ENCODE data around the gene VEGFA.
A peak's percentile ranks its signal among the peaks of the same experiment; 100 is the strongest.

The VEGFA gene

DNA sequence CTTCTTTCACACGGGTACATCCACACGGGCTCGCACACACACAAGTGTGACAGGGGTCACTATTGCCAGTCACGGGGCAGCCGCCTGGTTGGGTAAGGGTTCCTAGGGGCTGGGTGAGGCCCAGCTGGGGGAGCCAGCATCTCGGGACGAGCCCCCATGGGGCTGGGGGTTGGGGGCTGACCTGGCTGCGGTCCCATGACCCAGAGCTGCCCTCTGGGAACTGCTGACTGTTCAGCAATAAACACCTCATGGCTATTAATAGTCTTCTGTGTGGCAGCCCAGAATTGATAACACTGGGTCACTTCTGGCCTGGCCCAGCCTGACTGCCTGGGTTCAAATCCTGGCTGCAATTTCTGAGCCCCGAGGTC lies 23.8 kb downstream of the VEGFA start:
- Histone ChIP-seq H2AFZ (ENCODE audit: low read depth, low read length) (no peak overlapping the region), H3K27me3 (ENCODE audit: low read depth, low read length) (no peaks in the 10 kb centered on the region), H3K4me2 (ENCODE audit: low read length) (no peak overlapping the region), H3K79me2 (ENCODE audit: low read length) (no peaks in the 10 kb centered on the region), H3K36me3 (replicated peaks; ENCODE audit: low read depth, low read length) (no peaks in the 10 kb centered on the region), H3K4me3 (ENCODE audit: low read length) (no peak overlapping the region), H3K4me1 (ENCODE audit: low read length) (peaks cover 6% of the 10 kb centered on the region), H3K27ac (ENCODE audit: low read length) (no peak overlapping the region), H4K20me1 (ENCODE audit: insufficient read depth, low read length) (no peaks in the 10 kb centered on the region), H3K9me3 (ENCODE audit: insufficient read depth, low read length) (no peaks in the 10 kb centered on the region), H3K9ac (ENCODE audit: low read length) (no peak overlapping the region)
- no peak for TF ChIP-seq EZH2phosphoT487 (IDR thresholded peaks at IDR 0.05; ENCODE audit: low read depth)
- TF ChIP-seq, protein P1, sequence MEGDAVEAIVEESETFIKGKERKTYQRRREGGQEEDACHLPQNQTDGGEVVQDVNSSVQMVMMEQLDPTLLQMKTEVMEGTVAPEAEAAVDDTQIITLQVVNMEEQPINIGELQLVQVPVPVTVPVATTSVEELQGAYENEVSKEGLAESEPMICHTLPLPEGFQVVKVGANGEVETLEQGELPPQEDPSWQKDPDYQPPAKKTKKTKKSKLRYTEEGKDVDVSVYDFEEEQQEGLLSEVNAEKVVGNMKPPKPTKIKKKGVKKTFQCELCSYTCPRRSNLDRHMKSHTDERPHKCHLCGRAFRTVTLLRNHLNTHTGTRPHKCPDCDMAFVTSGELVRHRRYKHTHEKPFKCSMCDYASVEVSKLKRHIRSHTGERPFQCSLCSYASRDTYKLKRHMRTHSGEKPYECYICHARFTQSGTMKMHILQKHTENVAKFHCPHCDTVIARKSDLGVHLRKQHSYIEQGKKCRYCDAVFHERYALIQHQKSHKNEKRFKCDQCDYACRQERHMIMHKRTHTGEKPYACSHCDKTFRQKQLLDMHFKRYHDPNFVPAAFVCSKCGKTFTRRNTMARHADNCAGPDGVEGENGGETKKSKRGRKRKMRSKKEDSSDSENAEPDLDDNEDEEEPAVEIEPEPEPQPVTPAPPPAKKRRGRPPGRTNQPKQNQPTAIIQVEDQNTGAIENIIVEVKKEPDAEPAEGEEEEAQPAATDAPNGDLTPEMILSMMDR (IDR thresholded peaks at IDR 0.05; ENCODE audit: low read depth, low read length) = no peak

DNA sequence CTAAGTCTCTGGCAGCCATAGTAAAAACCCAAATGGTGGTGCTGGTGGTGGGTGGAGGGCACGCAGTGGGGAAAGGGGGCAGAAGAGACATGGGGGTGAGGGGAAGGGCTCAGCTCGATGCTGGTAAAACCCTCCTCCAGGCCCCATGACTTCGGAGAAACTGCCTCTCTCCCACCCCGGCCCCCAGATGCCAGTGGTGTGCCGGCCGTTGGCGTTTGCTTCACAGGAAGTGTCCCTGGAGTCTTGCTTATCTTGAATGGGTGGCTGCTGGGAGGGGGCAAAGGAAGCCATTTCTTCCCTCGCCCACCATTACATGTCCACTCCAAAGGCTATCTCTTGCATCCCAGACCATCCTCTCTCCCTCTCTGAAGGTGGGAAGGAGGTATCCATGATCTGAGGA lies 25.4 kb downstream of the VEGFA start:
- H3K9me3 ChIP-seq (ENCODE audit: insufficient read depth, low read length) = no peaks in the 10 kb centered on the region
- H3K4me3 ChIP-seq (ENCODE audit: low read length) = no peak overlapping the region
- H3K9ac ChIP-seq (ENCODE audit: low read length) = no peak overlapping the region
- TF ChIP-seq EZH2phosphoT487 (IDR thresholded peaks at IDR 0.05; ENCODE audit: low read depth) = no peak
- TF ChIP-seq, protein P1 (IDR thresholded peaks at IDR 0.05; ENCODE audit: low read depth, low read length) = no peak
- no peaks in the 10 kb centered on the region for H3K79me2 ChIP-seq (ENCODE audit: low read length)
- no peaks in the 10 kb centered on the region for H3K36me3 ChIP-seq (replicated peaks; ENCODE audit: low read depth, low read length)
- H3K4me2 ChIP-seq (ENCODE audit: low read length) = no peak overlapping the region
- H3K4me1 ChIP-seq (ENCODE audit: low read length) = peaks cover 16% of the 10 kb centered on the region
- no peak overlapping the region for H3K27ac ChIP-seq (ENCODE audit: low read length)
- no peaks in the 10 kb centered on the region for H3K27me3 ChIP-seq (ENCODE audit: low read depth, low read length)
- H4K20me1 ChIP-seq (ENCODE audit: insufficient read depth, low read length) = no peaks in the 10 kb centered on the region
- no peak overlapping the region for H2AFZ ChIP-seq (ENCODE audit: low read depth, low read length)

DNA sequence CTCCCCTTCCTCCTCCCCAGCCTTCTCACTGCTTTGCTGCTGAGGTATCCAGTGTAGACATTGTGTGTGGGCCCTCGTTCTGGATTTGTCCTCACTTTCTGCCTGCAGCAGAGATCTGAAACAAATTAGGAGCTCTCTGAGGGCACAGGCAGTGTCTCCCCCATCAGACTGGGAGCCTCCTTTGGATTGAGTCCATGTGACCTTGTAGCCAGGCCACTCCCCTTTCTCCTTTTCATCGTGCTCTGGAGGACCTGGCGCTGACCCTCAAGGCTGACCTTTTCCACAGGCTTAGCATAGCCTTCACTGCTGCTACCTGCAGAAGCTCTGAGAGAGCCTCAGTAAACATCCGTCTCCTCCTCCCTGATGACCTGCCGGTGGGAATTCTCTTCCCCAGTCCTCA lies 26.2 kb downstream of the VEGFA start:
- Histone ChIP-seq H3K4me2 (ENCODE audit: low read length) (no peak overlapping the region), H2AFZ (ENCODE audit: low read depth, low read length) (no peak overlapping the region), H3K9me3 (ENCODE audit: insufficient read depth, low read length) (no peaks in the 10 kb centered on the region), H3K9ac (ENCODE audit: low read length) (no peak overlapping the region), H3K4me3 (ENCODE audit: low read length) (no peak overlapping the region), H4K20me1 (ENCODE audit: insufficient read depth, low read length) (no peaks in the 10 kb centered on the region), H3K4me1 (ENCODE audit: low read length) (peaks cover 16% of the 10 kb centered on the region), H3K79me2 (ENCODE audit: low read length) (no peaks in the 10 kb centered on the region), H3K27ac (ENCODE audit: low read length) (no peak overlapping the region), H3K36me3 (replicated peaks; ENCODE audit: low read depth, low read length) (no peaks in the 10 kb centered on the region), H3K27me3 (ENCODE audit: low read depth, low read length) (no peaks in the 10 kb centered on the region)
- TF ChIP-seq, protein P1 (IDR thresholded peaks at IDR 0.05; ENCODE audit: low read depth, low read length) = no peak
- TF ChIP-seq EZH2phosphoT487 (IDR thresholded peaks at IDR 0.05; ENCODE audit: low read depth) = no peak

DNA sequence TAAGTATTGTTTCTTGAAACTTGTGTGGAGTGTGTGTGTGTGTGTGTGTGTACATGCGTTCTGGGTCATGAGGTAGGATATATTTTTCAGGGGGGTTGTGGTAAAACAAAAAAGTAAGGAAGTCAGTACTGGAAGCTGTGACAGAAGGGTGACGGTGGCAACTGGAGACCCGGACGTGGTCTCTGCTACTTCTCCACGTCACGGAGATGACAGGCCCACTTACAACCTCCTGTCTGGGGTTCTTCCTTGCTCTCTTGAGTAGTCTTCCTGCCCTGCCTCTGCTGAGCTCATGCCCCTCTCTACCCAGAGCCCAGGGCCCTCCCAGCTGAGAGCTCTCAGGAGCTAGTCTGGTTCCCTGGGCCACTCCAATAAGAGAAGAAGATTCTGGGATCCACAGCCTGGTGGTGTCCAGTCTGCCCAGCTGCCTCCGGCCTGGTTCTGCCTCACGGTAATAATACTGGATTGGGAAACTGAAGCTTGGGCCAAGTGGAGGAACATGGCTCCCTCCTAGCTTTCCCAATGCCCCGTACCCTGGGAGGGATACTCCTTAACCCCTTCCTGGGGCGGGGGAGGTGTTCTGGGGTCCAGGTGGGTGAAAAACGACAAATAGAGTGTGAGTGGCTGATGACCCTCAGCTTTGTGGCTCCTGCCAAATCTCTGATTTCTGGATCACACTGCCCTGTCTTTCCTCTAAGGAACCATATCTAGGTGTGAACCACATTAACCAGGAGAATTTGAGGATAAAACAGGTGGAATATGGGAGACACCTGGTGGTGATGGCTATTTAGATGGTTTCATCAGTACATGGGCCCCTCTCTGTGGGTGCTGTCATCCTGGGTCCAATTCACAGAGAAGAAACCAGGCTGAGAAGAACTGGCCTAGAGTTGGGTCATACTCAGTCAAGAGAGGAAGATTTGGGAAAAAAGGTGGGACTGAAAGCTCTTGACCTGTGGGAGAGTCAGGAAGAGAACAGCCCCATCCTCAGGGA lies 27.2 kb downstream of the VEGFA start:
- no peak overlapping the region for H2AFZ ChIP-seq (ENCODE audit: low read depth, low read length)
- H3K4me3 ChIP-seq (ENCODE audit: low read length) = no peak overlapping the region
- no peak overlapping the region for H3K27ac ChIP-seq (ENCODE audit: low read length)
- no peaks in the 10 kb centered on the region for H3K27me3 ChIP-seq (ENCODE audit: low read depth, low read length)
- H4K20me1 ChIP-seq (ENCODE audit: insufficient read depth, low read length) = no peaks in the 10 kb centered on the region
- H3K9me3 ChIP-seq (ENCODE audit: insufficient read depth, low read length) = no peaks in the 10 kb centered on the region
- TF ChIP-seq, protein P1 (IDR thresholded peaks at IDR 0.05; ENCODE audit: low read depth, low read length) = 0 out of 2 replicates have a peak, but pooled peaks have one; percentile 8
- TF ChIP-seq EZH2phosphoT487 (IDR thresholded peaks at IDR 0.05; ENCODE audit: low read depth) = no peak
- no peak overlapping the region for H3K4me2 ChIP-seq (ENCODE audit: low read length)
- H3K36me3 ChIP-seq (replicated peaks; ENCODE audit: low read depth, low read length) = no peaks in the 10 kb centered on the region
- H3K79me2 ChIP-seq (ENCODE audit: low read length) = no peaks in the 10 kb centered on the region
- no peak overlapping the region for H3K9ac ChIP-seq (ENCODE audit: low read length)
- peaks cover 16% of the 10 kb centered on the region for H3K4me1 ChIP-seq (ENCODE audit: low read length)

Measured in OCI-LY3 (cell line).